ENCODE data around the gene PITRM1.

- TF ChIP-seq, protein P1, sequence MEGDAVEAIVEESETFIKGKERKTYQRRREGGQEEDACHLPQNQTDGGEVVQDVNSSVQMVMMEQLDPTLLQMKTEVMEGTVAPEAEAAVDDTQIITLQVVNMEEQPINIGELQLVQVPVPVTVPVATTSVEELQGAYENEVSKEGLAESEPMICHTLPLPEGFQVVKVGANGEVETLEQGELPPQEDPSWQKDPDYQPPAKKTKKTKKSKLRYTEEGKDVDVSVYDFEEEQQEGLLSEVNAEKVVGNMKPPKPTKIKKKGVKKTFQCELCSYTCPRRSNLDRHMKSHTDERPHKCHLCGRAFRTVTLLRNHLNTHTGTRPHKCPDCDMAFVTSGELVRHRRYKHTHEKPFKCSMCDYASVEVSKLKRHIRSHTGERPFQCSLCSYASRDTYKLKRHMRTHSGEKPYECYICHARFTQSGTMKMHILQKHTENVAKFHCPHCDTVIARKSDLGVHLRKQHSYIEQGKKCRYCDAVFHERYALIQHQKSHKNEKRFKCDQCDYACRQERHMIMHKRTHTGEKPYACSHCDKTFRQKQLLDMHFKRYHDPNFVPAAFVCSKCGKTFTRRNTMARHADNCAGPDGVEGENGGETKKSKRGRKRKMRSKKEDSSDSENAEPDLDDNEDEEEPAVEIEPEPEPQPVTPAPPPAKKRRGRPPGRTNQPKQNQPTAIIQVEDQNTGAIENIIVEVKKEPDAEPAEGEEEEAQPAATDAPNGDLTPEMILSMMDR (IDR thresholded peaks at IDR 0.05): no peak
- TF ChIP-seq EP300 (IDR thresholded peaks at IDR 0.05): no peak
- no peak for TF ChIP-seq POLR2A (IDR thresholded peaks at IDR 0.05)
- TF ChIP-seq POLR2AphosphoS5 (IDR thresholded peaks at IDR 0.05): no peak
These were observed 10.0 kb downstream of the PITRM1 start for GRCh38 chr10:3162533-3162932.

All from gastroesophageal sphincter (tissue), 3 donors.